ENCODE data around the gene WDR62. TPM values are rescaled to one million over a fixed set of nuclear protein-coding genes. Genes with fewer than 3 reads are reported as not detected.

Gene WDR62
- total RNA-seq, 4 donors from 2014 or later, result 1.1 to 15.7 (median 2.9) TPM

- Histone ChIP-seq H3K36me3 (no peaks in the 10 kb centered on the region), H3K4me3 (no peak overlapping the region), H3K4me1 (peaks cover 0 to 5% (median 0%) of the 10 kb centered on the region in 4 donors), H3K27me3 (no peaks in the 10 kb centered on the region), H3K27ac (peak overlapping the region in 1 of 4 donors; percentile 11), H3K9me3 (no peaks in the 10 kb centered on the region)
- TF ChIP-seq, protein P1, sequence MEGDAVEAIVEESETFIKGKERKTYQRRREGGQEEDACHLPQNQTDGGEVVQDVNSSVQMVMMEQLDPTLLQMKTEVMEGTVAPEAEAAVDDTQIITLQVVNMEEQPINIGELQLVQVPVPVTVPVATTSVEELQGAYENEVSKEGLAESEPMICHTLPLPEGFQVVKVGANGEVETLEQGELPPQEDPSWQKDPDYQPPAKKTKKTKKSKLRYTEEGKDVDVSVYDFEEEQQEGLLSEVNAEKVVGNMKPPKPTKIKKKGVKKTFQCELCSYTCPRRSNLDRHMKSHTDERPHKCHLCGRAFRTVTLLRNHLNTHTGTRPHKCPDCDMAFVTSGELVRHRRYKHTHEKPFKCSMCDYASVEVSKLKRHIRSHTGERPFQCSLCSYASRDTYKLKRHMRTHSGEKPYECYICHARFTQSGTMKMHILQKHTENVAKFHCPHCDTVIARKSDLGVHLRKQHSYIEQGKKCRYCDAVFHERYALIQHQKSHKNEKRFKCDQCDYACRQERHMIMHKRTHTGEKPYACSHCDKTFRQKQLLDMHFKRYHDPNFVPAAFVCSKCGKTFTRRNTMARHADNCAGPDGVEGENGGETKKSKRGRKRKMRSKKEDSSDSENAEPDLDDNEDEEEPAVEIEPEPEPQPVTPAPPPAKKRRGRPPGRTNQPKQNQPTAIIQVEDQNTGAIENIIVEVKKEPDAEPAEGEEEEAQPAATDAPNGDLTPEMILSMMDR (IDR thresholded peaks at IDR 0.05), result no peak
- DNase-seq, result no peak
These were observed 8.2 kb upstream of the WDR62 start for GRCh38 chr19:36046443-36047050.

DNA sequence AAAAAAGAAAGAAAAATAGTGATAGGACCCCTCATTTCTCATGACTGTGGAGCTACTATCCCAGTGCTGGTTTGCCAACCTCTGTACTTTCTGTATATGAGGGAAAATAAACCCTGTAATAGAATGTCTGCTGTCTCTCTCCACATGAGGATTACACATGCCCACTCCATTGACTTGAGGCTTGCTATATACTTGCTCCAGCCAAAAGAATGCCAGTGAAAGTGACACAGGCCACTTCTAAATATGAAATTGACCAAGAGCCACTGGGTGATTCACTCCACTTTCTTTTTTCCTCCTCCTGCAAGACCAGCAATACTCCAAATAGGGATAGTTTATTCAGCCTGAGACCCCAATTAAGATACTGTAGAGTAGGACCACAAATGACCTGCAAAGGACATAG, 6.9 kb upstream of the WDR62 start:
- H3K9me3 ChIP-seq, result no peaks in the 10 kb centered on the region
- H3K27me3 ChIP-seq, result no peaks in the 10 kb centered on the region
- no peaks in the 10 kb centered on the region for H3K36me3 ChIP-seq
- no peak overlapping the region for H3K27ac ChIP-seq
- no peak for DNase-seq
- TF ChIP-seq, protein P1 (IDR thresholded peaks at IDR 0.05), result no peak
- no peak for TF ChIP-seq POLR2A (IDR thresholded peaks at IDR 0.05)
- no peak overlapping the region for H3K4me3 ChIP-seq
- H3K4me1 ChIP-seq, result peaks cover 0 to 1% (median 0%) of the 10 kb centered on the region in 4 donors

DNA sequence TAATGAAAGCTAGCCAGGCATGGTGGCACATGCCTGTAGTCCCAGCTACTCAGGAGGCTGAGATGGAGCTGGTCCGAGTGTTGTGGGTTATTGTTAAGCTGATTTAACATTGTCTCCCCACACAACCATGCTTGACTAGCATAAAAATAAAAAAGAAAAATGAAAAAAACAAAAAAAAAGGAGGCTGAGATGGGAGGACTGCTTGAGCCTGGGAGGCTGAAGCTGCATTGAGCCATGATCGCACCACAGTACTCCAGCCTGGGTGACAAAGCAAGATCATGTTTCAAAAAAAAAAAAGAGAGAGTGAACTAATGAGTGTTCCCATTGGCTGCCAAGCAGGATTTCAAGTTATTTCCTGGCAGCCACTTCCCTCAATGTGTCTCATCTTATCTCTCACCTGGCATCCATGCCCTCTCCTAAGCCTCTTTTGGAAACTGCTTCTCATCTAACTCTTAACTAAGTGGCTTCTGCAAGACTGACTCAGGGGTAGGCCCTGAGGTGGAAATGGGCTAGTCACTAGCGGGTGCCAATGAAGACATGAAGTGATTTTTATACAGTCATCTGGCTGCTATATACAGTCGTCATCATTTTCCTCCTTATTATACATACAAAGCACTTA, 5.5 kb upstream of the WDR62 start:
- Histone ChIP-seq H3K27ac (no peak overlapping the region), H3K9me3 (no peaks in the 10 kb centered on the region), H3K36me3 (no peaks in the 10 kb centered on the region), H3K4me3 (no peak overlapping the region), H3K4me1 (peaks cover 0 to 3% (median 0%) of the 10 kb centered on the region in 4 donors), H3K27me3 (no peaks in the 10 kb centered on the region)
- no peak for DNase-seq
- no peak for TF ChIP-seq POLR2A (IDR thresholded peaks at IDR 0.05)
- TF ChIP-seq, protein P1 (IDR thresholded peaks at IDR 0.05), result no peak

DNA sequence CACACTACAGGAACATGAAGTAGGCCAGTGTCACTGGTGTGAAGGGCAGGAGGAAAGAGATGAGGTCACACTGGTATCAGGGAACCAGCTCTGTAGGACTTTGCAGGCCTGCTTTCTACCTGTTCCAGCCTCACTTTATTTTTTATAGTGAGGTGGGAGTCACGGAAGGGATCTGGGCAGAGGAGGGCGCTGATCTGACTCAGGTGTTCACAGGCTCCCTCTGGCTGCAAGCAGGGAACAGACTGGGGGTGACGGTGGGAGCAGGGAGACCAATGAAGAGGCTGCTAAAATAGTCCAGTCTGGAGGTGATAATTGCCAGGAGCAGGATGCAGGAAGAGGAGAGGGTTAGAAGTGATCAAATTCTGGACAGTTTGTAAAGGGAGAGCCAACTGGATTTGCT, 3.5 kb upstream of the WDR62 start:
- Histone ChIP-seq H3K36me3 (no peaks in the 10 kb centered on the region), H3K4me1 (peaks cover 0 to 11% (median 2%) of the 10 kb centered on the region in 4 donors), H3K9me3 (no peaks in the 10 kb centered on the region), H3K27ac (no peak overlapping the region), H3K4me3 (no peak overlapping the region), H3K27me3 (no peaks in the 10 kb centered on the region)
- no peak for DNase-seq
- TF ChIP-seq, protein P1 (IDR thresholded peaks at IDR 0.05), result no peak
- no peak for TF ChIP-seq POLR2A (IDR thresholded peaks at IDR 0.05)

- Histone ChIP-seq H3K4me1 (peaks cover 0 to 11% (median 2%) of the 10 kb centered on the region in 4 donors), H3K9me3 (no peaks in the 10 kb centered on the region), H3K27ac (no peak overlapping the region), H3K4me3 (no peak overlapping the region), H3K36me3 (no peaks in the 10 kb centered on the region), H3K27me3 (no peaks in the 10 kb centered on the region)
- DNase-seq, result no peak
- no peak for TF ChIP-seq POLR2A (IDR thresholded peaks at IDR 0.05)
- TF ChIP-seq, protein P1 (IDR thresholded peaks at IDR 0.05), result no peak
These were observed 3.1 kb upstream of the WDR62 start for GRCh38 chr19:36051637-36052036.

Measured in Peyer's patch (tissue), 4 donors.